Measurements from ENCODE around the gene ARTN.

ARTN gene

DNA sequence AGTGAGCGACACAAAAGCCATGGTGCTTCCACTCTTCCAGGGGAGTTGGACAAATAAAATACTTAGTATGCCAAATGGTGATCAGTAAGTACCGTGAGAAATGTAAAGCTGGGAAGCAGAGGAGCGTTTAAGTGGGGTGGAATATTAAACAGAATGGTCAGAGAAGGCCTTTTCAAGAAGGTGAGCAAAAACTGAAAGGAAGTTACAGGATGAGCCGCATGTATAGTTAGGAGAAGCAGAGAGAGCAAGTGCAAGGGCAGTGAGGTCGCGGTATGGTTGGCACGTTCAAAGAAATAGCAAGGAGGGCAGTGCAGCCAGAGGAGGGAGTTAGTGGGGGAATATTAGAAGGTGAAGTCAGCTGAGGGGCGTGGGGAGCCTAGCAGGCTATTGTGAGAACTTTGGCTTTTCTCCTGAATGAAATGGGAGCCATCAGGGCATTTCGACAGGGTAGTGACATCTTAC, 40.4 kb downstream of the ARTN start:
- TF ChIP-seq, protein P1, sequence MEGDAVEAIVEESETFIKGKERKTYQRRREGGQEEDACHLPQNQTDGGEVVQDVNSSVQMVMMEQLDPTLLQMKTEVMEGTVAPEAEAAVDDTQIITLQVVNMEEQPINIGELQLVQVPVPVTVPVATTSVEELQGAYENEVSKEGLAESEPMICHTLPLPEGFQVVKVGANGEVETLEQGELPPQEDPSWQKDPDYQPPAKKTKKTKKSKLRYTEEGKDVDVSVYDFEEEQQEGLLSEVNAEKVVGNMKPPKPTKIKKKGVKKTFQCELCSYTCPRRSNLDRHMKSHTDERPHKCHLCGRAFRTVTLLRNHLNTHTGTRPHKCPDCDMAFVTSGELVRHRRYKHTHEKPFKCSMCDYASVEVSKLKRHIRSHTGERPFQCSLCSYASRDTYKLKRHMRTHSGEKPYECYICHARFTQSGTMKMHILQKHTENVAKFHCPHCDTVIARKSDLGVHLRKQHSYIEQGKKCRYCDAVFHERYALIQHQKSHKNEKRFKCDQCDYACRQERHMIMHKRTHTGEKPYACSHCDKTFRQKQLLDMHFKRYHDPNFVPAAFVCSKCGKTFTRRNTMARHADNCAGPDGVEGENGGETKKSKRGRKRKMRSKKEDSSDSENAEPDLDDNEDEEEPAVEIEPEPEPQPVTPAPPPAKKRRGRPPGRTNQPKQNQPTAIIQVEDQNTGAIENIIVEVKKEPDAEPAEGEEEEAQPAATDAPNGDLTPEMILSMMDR (IDR thresholded peaks at IDR 0.05; ENCODE audit: low read depth, low read length), result no peak

DNA sequence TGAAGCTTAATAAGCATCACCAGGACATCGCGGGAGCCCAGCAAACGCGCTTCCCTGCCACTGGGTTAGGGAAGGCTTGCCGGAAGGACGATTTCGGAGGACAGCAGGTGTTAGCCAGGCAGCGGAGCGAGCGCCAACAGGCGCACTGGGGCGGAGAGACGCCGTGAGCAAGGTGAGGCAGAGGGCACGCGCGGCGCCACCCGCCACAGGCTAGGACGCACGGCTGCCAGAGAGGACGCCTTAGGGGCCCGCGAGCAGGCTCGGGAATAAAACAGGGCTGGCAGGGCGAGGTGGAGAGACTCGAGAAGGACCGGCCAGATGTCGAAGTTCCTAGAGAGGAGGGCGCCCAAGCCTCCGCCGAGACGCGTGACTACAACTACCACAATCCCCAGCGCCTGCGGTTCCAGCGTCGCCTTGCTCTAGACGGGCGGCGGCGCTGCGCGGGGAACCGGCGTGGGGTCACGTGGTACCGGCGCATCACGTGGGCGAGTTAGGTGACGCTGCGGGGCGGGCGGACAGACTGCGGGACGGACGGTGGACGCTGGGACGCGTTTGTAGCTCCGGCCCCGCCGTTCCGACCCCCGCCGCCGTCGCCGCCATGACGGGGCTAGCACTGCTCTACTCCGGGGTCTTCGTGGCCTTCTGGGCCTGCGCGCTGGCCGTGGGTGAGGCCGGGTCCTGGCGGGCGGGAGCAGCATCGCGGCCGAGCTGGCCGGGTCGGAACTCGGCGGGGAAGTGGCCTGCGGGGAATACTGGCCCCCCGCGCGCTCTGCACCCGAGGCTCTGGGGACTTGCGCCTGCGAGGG, 41.0 kb downstream of the ARTN start, which contains the start of gene ATP6V0B:
TSS of gene ATP6V0B (plus strand) at position 518 of the 806 bp plus-strand sequence. CDS start at position 599, 81 bp downstream.
- peak within 1 kb of the TSS; percentile 92 for H3K4me3 ChIP-seq (ENCODE audit: low read depth, low read length)
- TF ChIP-seq, protein P1 (IDR thresholded peaks at IDR 0.05; ENCODE audit: low read depth, low read length), result no peak

More for the DNA sequence above, 40.4 kb downstream of the ARTN start:
- H3K4me3 ChIP-seq (ENCODE audit: low read depth, low read length), result peak overlapping the region; percentile 92

DNA sequence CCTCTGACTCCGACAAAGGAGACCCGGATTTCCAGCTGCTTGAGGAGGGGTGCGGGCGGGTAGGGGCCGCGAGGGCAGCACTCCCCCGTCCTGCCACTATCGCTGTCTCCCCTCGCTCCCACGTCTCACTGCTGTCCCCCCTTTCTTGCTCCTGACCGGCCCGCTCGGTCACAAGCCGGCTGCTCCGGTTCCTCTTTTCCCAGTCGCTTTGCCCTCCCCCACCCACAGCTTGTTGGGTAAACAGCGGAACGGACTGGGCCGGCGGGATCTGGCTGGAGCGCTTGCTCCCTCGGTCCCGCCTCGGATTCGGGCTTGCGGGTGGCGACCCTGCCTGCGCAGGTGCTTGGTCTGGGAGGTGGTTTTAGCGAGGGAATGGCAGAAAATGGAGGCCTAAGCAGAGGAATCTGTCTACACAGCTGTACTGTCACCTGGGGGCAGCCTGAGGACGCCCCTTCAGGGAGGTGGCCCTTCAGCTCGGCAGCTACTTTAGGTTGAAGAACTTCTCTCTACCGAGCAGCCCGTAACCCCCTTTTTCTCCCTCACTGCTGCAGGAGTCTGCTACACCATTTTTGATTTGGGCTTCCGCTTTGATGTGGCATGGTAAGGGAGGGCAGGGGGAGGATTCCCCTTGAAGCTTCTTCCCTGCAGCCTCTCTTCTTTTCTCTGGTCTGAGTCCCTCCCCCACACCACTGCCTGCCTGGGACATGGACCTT, 41.8 kb downstream of the ARTN start:
- TF ChIP-seq, protein P1 (IDR thresholded peaks at IDR 0.05; ENCODE audit: low read depth, low read length), result no peak
- peak overlapping the region; percentile 92 for H3K4me3 ChIP-seq (ENCODE audit: low read depth, low read length)

DNA sequence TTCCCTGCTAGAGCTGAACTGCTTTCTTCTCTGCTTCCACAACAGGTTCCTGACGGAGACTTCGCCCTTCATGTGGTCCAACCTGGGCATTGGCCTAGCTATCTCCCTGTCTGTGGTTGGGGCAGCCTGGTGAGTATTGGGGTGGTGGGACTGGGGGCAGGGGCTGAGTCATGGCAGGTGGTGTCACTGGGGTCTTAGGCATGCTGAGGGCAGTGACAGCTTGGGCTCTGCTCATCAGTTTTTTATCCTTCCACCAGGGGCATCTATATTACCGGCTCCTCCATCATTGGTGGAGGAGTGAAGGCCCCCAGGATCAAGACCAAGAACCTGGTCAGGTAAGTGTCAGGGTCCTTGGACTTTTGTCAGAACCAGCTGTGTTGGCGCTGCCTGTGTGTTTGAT, 42.4 kb downstream of the ARTN start:
- TF ChIP-seq, protein P1 (IDR thresholded peaks at IDR 0.05; ENCODE audit: low read depth, low read length), result no peak
- H3K4me3 ChIP-seq (ENCODE audit: low read depth, low read length), result peak overlapping the region; percentile 92

DNA sequence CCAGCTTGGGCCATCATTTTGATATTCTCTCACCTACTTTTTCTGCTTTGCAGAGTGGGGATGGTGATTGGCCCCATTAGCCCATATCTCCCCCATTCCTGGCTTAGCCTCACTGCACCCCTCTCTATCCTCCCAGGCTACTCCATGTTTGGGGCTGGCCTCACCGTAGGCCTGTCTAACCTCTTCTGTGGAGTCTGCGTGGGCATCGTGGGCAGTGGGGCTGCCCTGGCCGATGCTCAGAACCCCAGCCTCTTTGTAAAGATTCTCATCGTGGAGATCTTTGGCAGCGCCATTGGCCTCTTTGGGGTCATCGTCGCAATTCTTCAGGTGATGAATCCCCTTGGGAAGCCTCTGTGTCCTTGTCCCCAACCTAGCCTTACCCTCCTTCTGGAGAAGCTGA, 43.3 kb downstream of the ARTN start:
- H3K4me3 ChIP-seq (ENCODE audit: low read depth, low read length), result no peak overlapping the region
- TF ChIP-seq, protein P1 (IDR thresholded peaks at IDR 0.05; ENCODE audit: low read depth, low read length), result no peak

DNA sequence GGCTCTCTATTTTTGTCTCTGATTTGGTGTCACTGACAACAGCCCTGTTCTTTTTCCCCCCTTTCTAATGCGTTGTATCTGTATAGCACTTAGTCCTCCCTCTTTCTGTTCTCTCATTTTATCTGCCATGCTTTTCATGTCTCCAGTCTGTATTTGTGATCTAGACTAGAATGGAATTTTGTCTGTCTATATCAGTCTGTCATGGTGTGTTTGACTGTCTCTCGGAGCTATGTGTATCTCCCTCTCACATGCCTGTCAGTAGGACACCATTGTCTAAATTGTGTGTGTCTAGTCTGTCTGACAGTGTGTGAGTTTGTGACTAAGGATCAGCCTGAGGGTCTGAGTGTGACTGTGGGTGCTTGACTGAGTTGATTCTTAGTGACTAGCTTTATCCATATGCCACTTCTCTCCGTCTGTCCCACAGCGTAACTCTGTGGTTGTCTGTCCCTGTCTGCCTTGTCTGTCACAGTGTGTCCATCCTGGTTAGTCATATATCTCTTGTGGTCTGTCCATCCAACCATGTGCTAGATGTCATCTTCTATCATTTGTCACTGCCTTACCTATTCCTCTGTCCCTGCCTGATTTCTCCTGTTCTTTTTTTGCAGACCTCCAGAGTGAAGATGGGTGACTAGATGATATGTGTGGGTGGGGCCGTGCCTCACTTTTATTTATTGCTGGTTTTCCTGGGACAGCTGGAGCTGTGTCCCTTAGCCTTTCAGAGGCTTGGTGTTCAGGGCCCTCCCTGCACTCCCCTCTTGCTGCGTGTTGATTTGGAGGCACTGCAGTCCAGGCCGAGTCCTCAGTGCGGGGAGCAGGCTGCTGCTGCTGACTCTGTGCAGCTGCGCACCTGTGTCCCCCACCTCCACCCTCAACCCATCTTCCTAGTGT, 44.0 kb downstream of the ARTN start:
- H3K4me3 ChIP-seq (ENCODE audit: low read depth, low read length), result no peak overlapping the region

More for the DNA sequence above, 44.0 kb downstream of the ARTN start:
- TF ChIP-seq, protein P1 (IDR thresholded peaks at IDR 0.05; ENCODE audit: low read depth, low read length), result no peak

Measured in WI38 (cell line).